Gastroesophageal sphincter (tissue), 4 donors: ENCODE results near the gene DPP7. TPM values are rescaled to one million over a fixed set of nuclear protein-coding genes. Genes with fewer than 3 reads are reported as not detected.

Experiments
- ATAC-seq: fragments of 150-250 bp; one replicate; pipeline ENCODE4 v1.9.1; 2016; ENCODE audit warnings: mild to moderate bottlenecking, moderate library complexity
- H3K27ac ChIP-seq, 4 donors: fragments of 200-600 bp; sonication (generic) in 3 of 4; 1 replicate in 3 of 4; 2 replicates in 1 of 4; pipeline ENCODE4 v1.5.1; 2016 to 2019
- H3K27me3 ChIP-seq: fragments of 200-600 bp; sonication (generic); one replicate; pipeline ENCODE4 v1.5.1; 2019
- H3K36me3 ChIP-seq, 2 donors: fragments of 200-600 bp; sonication (generic); one replicate each; pipeline ENCODE4 v1.5.1; 2019; ENCODE audit warnings: control low read depth in 1 of 2
- H3K4me1 ChIP-seq, 3 donors: fragments of 200-600 bp; sonication (generic); 1 replicate in 2 of 3; 2 replicates in 1 of 3; pipeline ENCODE4 v1.5.1; 2016 to 2019; ENCODE audit warnings: control low read depth in 2 of 3
- H3K4me3 ChIP-seq, 2 donors: fragments of 200-600 bp; sonication (generic); one replicate each; pipeline ENCODE4 v1.5.1; 2019; ENCODE audit warnings: mild to moderate bottlenecking in 1 of 2, moderate library complexity in 1 of 2
- H3K9me3 ChIP-seq, 3 donors: fragments of 200-600 bp; sonication (generic); one replicate each; pipeline ENCODE4 v1.5.1; 2017 to 2019; ENCODE audit warnings: control low read depth in 2 of 3
- CTCF ChIP-seq, 4 experiments: fragments of 200-600 bp in 2 of 4; fragments of 450-650 bp in 2 of 4; sonication (generic) in 1 of 4; IDR thresholded peaks; one replicate each; pipeline ENCODE4 v1.5.1; 2017 to 2019; ENCODE audit warnings: antibody characterized with exemption in 4 of 4, mild to moderate bottlenecking in 2 of 4, moderate library complexity in 2 of 4
- EP300 ChIP-seq: sonication (generic); formaldehyde crosslinking; IDR thresholded peaks from one replicate; pipeline ENCODE4 v1.6.1; 2017; ENCODE audit warnings: antibody characterized with exemption, mild to moderate bottlenecking
- POLR2A ChIP-seq, 2 donors: fragments of 450-650 bp; IDR thresholded peaks; one replicate each; pipeline ENCODE4 v1.6.1; 2017; ENCODE audit warnings: antibody characterized with exemption in 2 of 2, mild to moderate bottlenecking in 2 of 2, moderate library complexity in 1 of 2
- POLR2AphosphoS5 ChIP-seq: sonication (generic); formaldehyde crosslinking; IDR thresholded peaks from one replicate; pipeline ENCODE4 v1.6.1; 2017; ENCODE audit warnings: antibody characterized with exemption
- WGBS, 2 donors: methylation state at CpG; one replicate each; pipeline ENCODE4 v1.1.5; 2018; ENCODE audit warnings: low coverage in 1 of 2; 5-methylcytosine and 5-hydroxymethylcytosine counted together
- total RNA-seq, 4 donors: library from RNA; depleted of rRNA; stranded (reverse); fragments of >200 nt; gene quantifications; one replicate each; pipeline ENCODE4 v1.1.0, GENCODE V29; 2016

DPP7 gene
- total RNA-seq, 4 donors from 2014 or later = 74.5 to 124 (median 111) TPM

- H3K36me3 ChIP-seq = no peaks in the 10 kb centered on the region
- ATAC-seq = peak; percentile 48
- peaks cover 48% of the 10 kb centered on the region for H3K27me3 ChIP-seq
- no peak for TF ChIP-seq POLR2AphosphoS5
- TF ChIP-seq CTCF (IDR thresholded peaks at IDR 0.05) = peak in 3 of 4 experiments; percentile 80 to 87 (median 84)
- TF ChIP-seq EP300 = no peak
- no peak overlapping the region for H3K27ac ChIP-seq
- peaks cover 0 to 36% (median 5%) of the 10 kb centered on the region in 3 donors for H3K4me1 ChIP-seq
- no peaks in the 10 kb centered on the region for H3K9me3 ChIP-seq
- H3K4me3 ChIP-seq = no peak overlapping the region
- WGBS, 2 donors = 7% methylated on average over 3 of the region's 12 CpGs; no CpG with 5 or more reads in 1 of the 2 donors
These were observed 46.5 kb downstream of the DPP7 start for GRCh38 chr9:137067860-137068538.

GRCh38 chr9:137066096-137066861, 48.3 kb downstream of the DPP7 start:
- H3K27ac ChIP-seq = no peak overlapping the region
- 84% methylated on average over 13 of the region's 26 CpGs; no CpG with 5 or more reads in 1 of the 2 donors for WGBS, 2 donors
- no peak for ATAC-seq
- H3K9me3 ChIP-seq = no peaks in the 10 kb centered on the region
- no peaks in the 10 kb centered on the region for H3K36me3 ChIP-seq
- H3K4me1 ChIP-seq = peaks cover 0 to 31% (median 5%) of the 10 kb centered on the region in 3 donors
- no peak for TF ChIP-seq POLR2AphosphoS5
- TF ChIP-seq CTCF (IDR thresholded peaks at IDR 0.05) = no peak
- TF ChIP-seq POLR2A (IDR thresholded peaks at IDR 0.05) = no peak
- no peak for TF ChIP-seq EP300
- no peak overlapping the region for H3K4me3 ChIP-seq
- peaks cover 49% of the 10 kb centered on the region for H3K27me3 ChIP-seq

GRCh38 chr9:137065336-137065967, 49.1 kb downstream of the DPP7 start:
- Histone ChIP-seq H3K27me3 (peaks cover 49% of the 10 kb centered on the region), H3K4me1 (peaks cover 0 to 23% (median 5%) of the 10 kb centered on the region in 3 donors), H3K4me3 (no peak overlapping the region), H3K27ac (no peak overlapping the region), H3K9me3 (no peaks in the 10 kb centered on the region), H3K36me3 (no peaks in the 10 kb centered on the region)
- ATAC-seq = no peak
- WGBS, 2 donors = 99 to 100% methylated on average over 1 to 12 of the region's 23 CpGs
- TF ChIP-seq CTCF (IDR thresholded peaks at IDR 0.05) (no peak), POLR2A (IDR thresholded peaks at IDR 0.05) (no peak), POLR2AphosphoS5 (no peak), EP300 (no peak)

GRCh38 chr9:137064880-137065164, 49.7 kb downstream of the DPP7 start:
- peaks cover 0 to 17% (median 5%) of the 10 kb centered on the region in 3 donors for H3K4me1 ChIP-seq
- H3K9me3 ChIP-seq = no peaks in the 10 kb centered on the region
- peaks cover 44% of the 10 kb centered on the region for H3K27me3 ChIP-seq
- no CpG with 5 or more reads among the region's 12 CpGs for whole genome bisulfite sequencing, 2 donors
- H3K27ac ChIP-seq = no peak overlapping the region
- TF ChIP-seq EP300 (no peak), POLR2AphosphoS5 (no peak), POLR2A (IDR thresholded peaks at IDR 0.05) (no peak), CTCF (IDR thresholded peaks at IDR 0.05) (no peak)
- ATAC-seq = no peak
- no peak overlapping the region for H3K4me3 ChIP-seq
- H3K36me3 ChIP-seq = no peaks in the 10 kb centered on the region
